ENCODE measurements around the gene HYAL3. TPM values are rescaled to one million over a fixed set of nuclear protein-coding genes. Genes with fewer than 3 reads are reported as not detected.
A peak's percentile ranks its signal among the peaks of the same experiment; 100 is the strongest.
"Not testable (repeated sequence)": the region's sequence is repeated elsewhere in the genome, so short reads cannot be mapped to it uniquely, and the experiment has no call there.

Gene HYAL3
- polyA plus RNA-seq, 2 donors = 3.4 to 5.1 TPM

- Histone ChIP-seq H3K27ac (ENCODE audit: low read depth in 2 of 2, low read length in 1 of 2) (peak overlapping the region; percentile 77 to 85), H3K27me3 (ENCODE audit: control insufficient read depth in 1 of 2, insufficient read depth in 2 of 2, low read length in 2 of 2) (no peaks in the 10 kb centered on the region), H3K9me3 (ENCODE audit: control insufficient read depth in 2 of 2, insufficient read depth in 1 of 2, low read depth in 1 of 2, low read length in 1 of 2) (no peaks in the 10 kb centered on the region), H3K4me3 (ENCODE audit: low read depth in 1 of 2, low read length in 2 of 2) (no peak overlapping the region), H3K36me3 (ENCODE audit: control insufficient read depth in 2 of 2, insufficient read depth in 2 of 2, low read length in 1 of 2) (peaks cover 16 to 35% of the 10 kb centered on the region in 2 donors), H3K4me1 (ENCODE audit: control insufficient read depth in 2 of 2, insufficient read depth in 2 of 2, low read length in 1 of 2) (peaks cover 5 to 36% of the 10 kb centered on the region in 2 donors)
- WGBS, 2 donors = 63 to 68% methylated on average over 8 of the region's 8 CpGs
These were observed 44.5 kb downstream of the HYAL3 start for GRCh38 chr3:50254577-50255250.

GRCh38 chr3:50251220-50251619, 48.0 kb downstream of the HYAL3 start:
- Histone ChIP-seq H3K27me3 (ENCODE audit: control insufficient read depth in 1 of 2, insufficient read depth in 2 of 2, low read length in 2 of 2) (no peaks in the 10 kb centered on the region), H3K27ac (ENCODE audit: low read depth in 2 of 2, low read length in 1 of 2) (peak overlapping the region; percentile 74 to 88), H3K4me1 (ENCODE audit: control insufficient read depth in 2 of 2, insufficient read depth in 2 of 2, low read length in 1 of 2) (peaks cover 11 to 59% of the 10 kb centered on the region in 2 donors), H3K36me3 (ENCODE audit: control insufficient read depth in 2 of 2, insufficient read depth in 2 of 2, low read length in 1 of 2) (peaks cover 2 to 19% of the 10 kb centered on the region in 2 donors), H3K4me3 (ENCODE audit: low read depth in 1 of 2, low read length in 2 of 2) (no peak overlapping the region), H3K9me3 (ENCODE audit: control insufficient read depth in 2 of 2, insufficient read depth in 1 of 2, low read depth in 1 of 2, low read length in 1 of 2) (no peaks in the 10 kb centered on the region)
- 43 to 59% methylated on average over 8 of the region's 8 CpGs for WGBS, 2 donors

- H3K9me3 ChIP-seq (ENCODE audit: control insufficient read depth in 2 of 2, insufficient read depth in 1 of 2, low read depth in 1 of 2, low read length in 1 of 2) = no peaks in the 10 kb centered on the region
- H3K36me3 ChIP-seq (ENCODE audit: control insufficient read depth in 2 of 2, insufficient read depth in 2 of 2, low read length in 1 of 2) = peaks cover 0 to 17% of the 10 kb centered on the region in 2 donors
- H3K4me1 ChIP-seq (ENCODE audit: control insufficient read depth in 2 of 2, insufficient read depth in 2 of 2, low read length in 1 of 2) = peaks cover 14 to 65% of the 10 kb centered on the region in 2 donors
These were observed 48.7 kb downstream of the HYAL3 start for GRCh38 chr3:50250514-50250913.

GRCh38 chr3:50249457-50249856, 49.7 kb downstream of the HYAL3 start:
- Histone ChIP-seq H3K9me3 (ENCODE audit: control insufficient read depth in 2 of 2, insufficient read depth in 1 of 2, low read depth in 1 of 2, low read length in 1 of 2) (no peaks in the 10 kb centered on the region), H3K4me1 (ENCODE audit: control insufficient read depth in 2 of 2, insufficient read depth in 2 of 2, low read length in 1 of 2) (peaks cover 19 to 62% of the 10 kb centered on the region in 2 donors), H3K27me3 (ENCODE audit: control insufficient read depth in 1 of 2, insufficient read depth in 2 of 2, low read length in 2 of 2) (no peaks in the 10 kb centered on the region), H3K27ac (ENCODE audit: low read depth in 2 of 2, low read length in 1 of 2) (peak overlapping the region; percentile 60 to 91), H3K4me3 (ENCODE audit: low read depth in 1 of 2, low read length in 2 of 2) (no peak overlapping the region), H3K36me3 (ENCODE audit: control insufficient read depth in 2 of 2, insufficient read depth in 2 of 2, low read length in 1 of 2) (peaks cover 0 to 22% of the 10 kb centered on the region in 2 donors)
- WGBS, 2 donors = 83 to 86% methylated on average over 5 of the region's 5 CpGs

More at GRCh38 chr3:50250514-50250913, 48.7 kb downstream of the HYAL3 start:
- no peaks in the 10 kb centered on the region for H3K27me3 ChIP-seq (ENCODE audit: control insufficient read depth in 1 of 2, insufficient read depth in 2 of 2, low read length in 2 of 2)
- WGBS, 2 donors = 89 to 92% methylated on average over 4 of the region's 4 CpGs
- peak overlapping the region in 1 of 2 donors; percentile 91 for H3K27ac ChIP-seq (ENCODE audit: low read depth in 2 of 2, low read length in 1 of 2)
- no peak overlapping the region for H3K4me3 ChIP-seq (ENCODE audit: low read depth in 1 of 2, low read length in 2 of 2)

- Histone ChIP-seq H3K27ac (ENCODE audit: low read depth in 2 of 2, low read length in 1 of 2) (peak overlapping the region; percentile 60 to 91), H3K4me1 (ENCODE audit: control insufficient read depth in 2 of 2, insufficient read depth in 2 of 2, low read length in 1 of 2) (peaks cover 19 to 63% of the 10 kb centered on the region in 2 donors), H3K4me3 (ENCODE audit: low read depth in 1 of 2, low read length in 2 of 2) (no peak overlapping the region), H3K27me3 (ENCODE audit: control insufficient read depth in 1 of 2, insufficient read depth in 2 of 2, low read length in 2 of 2) (no peaks in the 10 kb centered on the region), H3K9me3 (ENCODE audit: control insufficient read depth in 2 of 2, insufficient read depth in 1 of 2, low read depth in 1 of 2, low read length in 1 of 2) (no peaks in the 10 kb centered on the region), H3K36me3 (ENCODE audit: control insufficient read depth in 2 of 2, insufficient read depth in 2 of 2, low read length in 1 of 2) (peaks cover 0 to 21% of the 10 kb centered on the region in 2 donors)
- WGBS, 2 donors = 20 to 26% methylated on average over 3 of the region's 3 CpGs
These were observed 50.8 kb downstream of the HYAL3 start for GRCh38 chr3:50248387-50248786.

GRCh38 chr3:50246517-50246954, 52.7 kb downstream of the HYAL3 start:
- peaks cover 32 to 69% of the 10 kb centered on the region in 2 donors for H3K4me1 ChIP-seq (ENCODE audit: control insufficient read depth in 2 of 2, insufficient read depth in 2 of 2, low read length in 1 of 2)

GRCh38 chr3:50245831-50246516, 53.2 kb downstream of the HYAL3 start:
- Histone ChIP-seq H3K27ac (ENCODE audit: low read depth in 2 of 2, low read length in 1 of 2) (peak overlapping the region; percentile 81 to 94), H3K36me3 (ENCODE audit: control insufficient read depth in 2 of 2, insufficient read depth in 2 of 2, low read length in 1 of 2) (peaks cover 0 to 13% of the 10 kb centered on the region in 2 donors), H3K4me3 (ENCODE audit: low read depth in 1 of 2, low read length in 2 of 2) (peak overlapping the region; percentile 46 to 51), H3K4me1 (ENCODE audit: control insufficient read depth in 2 of 2, insufficient read depth in 2 of 2, low read length in 1 of 2) (peaks cover 37 to 71% of the 10 kb centered on the region in 2 donors), H3K9me3 (ENCODE audit: control insufficient read depth in 2 of 2, insufficient read depth in 1 of 2, low read depth in 1 of 2, low read length in 1 of 2) (no peaks in the 10 kb centered on the region), H3K27me3 (ENCODE audit: control insufficient read depth in 1 of 2, insufficient read depth in 2 of 2, low read length in 2 of 2) (no peaks in the 10 kb centered on the region)
- 1% methylated on average over 25 of the region's 25 CpGs for WGBS, 2 donors

More at GRCh38 chr3:50246517-50246954, 52.7 kb downstream of the HYAL3 start:
- H3K27ac ChIP-seq (ENCODE audit: low read depth in 2 of 2, low read length in 1 of 2) = peak overlapping the region; percentile 81 to 94
- H3K27me3 ChIP-seq (ENCODE audit: control insufficient read depth in 1 of 2, insufficient read depth in 2 of 2, low read length in 2 of 2) = no peaks in the 10 kb centered on the region
- H3K9me3 ChIP-seq (ENCODE audit: control insufficient read depth in 2 of 2, insufficient read depth in 1 of 2, low read depth in 1 of 2, low read length in 1 of 2) = no peaks in the 10 kb centered on the region
- 18 to 23% methylated on average over 10 of the region's 10 CpGs for WGBS, 2 donors
- H3K4me3 ChIP-seq (ENCODE audit: low read depth in 1 of 2, low read length in 2 of 2) = peak overlapping the region in 1 of 2 donors; percentile 51
- H3K36me3 ChIP-seq (ENCODE audit: control insufficient read depth in 2 of 2, insufficient read depth in 2 of 2, low read length in 1 of 2) = peaks cover 0 to 13% of the 10 kb centered on the region in 2 donors

- WGBS, 2 donors = 58 to 72% methylated on average over 11 to 16 of the region's 16 CpGs
- Histone ChIP-seq H3K36me3 (ENCODE audit: control insufficient read depth in 2 of 2, insufficient read depth in 2 of 2, low read length in 1 of 2) (peaks cover 0 to 10% of the 10 kb centered on the region in 2 donors), H3K27ac (ENCODE audit: low read depth in 2 of 2, low read length in 1 of 2) (peak overlapping the region; percentile 81 to 94), H3K27me3 (ENCODE audit: control insufficient read depth in 1 of 2, insufficient read depth in 2 of 2, low read length in 2 of 2) (no peaks in the 10 kb centered on the region), H3K4me1 (ENCODE audit: control insufficient read depth in 2 of 2, insufficient read depth in 2 of 2, low read length in 1 of 2) (peaks cover 35 to 71% of the 10 kb centered on the region in 2 donors), H3K4me3 (ENCODE audit: low read depth in 1 of 2, low read length in 2 of 2) (no peak overlapping the region), H3K9me3 (ENCODE audit: control insufficient read depth in 2 of 2, insufficient read depth in 1 of 2, low read depth in 1 of 2, low read length in 1 of 2) (no peaks in the 10 kb centered on the region)
These were observed 53.9 kb downstream of the HYAL3 start for GRCh38 chr3:50245251-50245745.

- peak overlapping the region in 1 of 2 donors; percentile 0 for H3K27ac ChIP-seq (ENCODE audit: low read depth in 2 of 2, low read length in 1 of 2)
- H3K27me3 ChIP-seq (ENCODE audit: control insufficient read depth in 1 of 2, insufficient read depth in 2 of 2, low read length in 2 of 2); H3K9me3 ChIP-seq (ENCODE audit: control insufficient read depth in 2 of 2, insufficient read depth in 1 of 2, low read depth in 1 of 2, low read length in 1 of 2); H3K36me3 ChIP-seq (ENCODE audit: control insufficient read depth in 2 of 2, insufficient read depth in 2 of 2, low read length in 1 of 2); H3K4me3 ChIP-seq (ENCODE audit: low read depth in 1 of 2, low read length in 2 of 2): not testable (repeated sequence)
- WGBS, 2 donors = 67 to 80% methylated on average over 6 of the region's 6 CpGs
- peaks cover 32 to 70% of the 10 kb centered on the region in 2 donors for H3K4me1 ChIP-seq (ENCODE audit: control insufficient read depth in 2 of 2, insufficient read depth in 2 of 2, low read length in 1 of 2)
These were observed 54.4 kb downstream of the HYAL3 start for GRCh38 chr3:50244813-50245212.
